MM.1S (cell line): ENCODE results near the gene SUMF2.

Source experiments
- CTCF ChIP-seq: fragments of 300-600 bp; sonication (generic); IDR thresholded peaks from 2 replicates; pipeline ENCODE4 v1.5.1; 2016; ENCODE audit warnings: antibody characterized with exemption, low read length, mixed read lengths
- EZH2phosphoT487 ChIP-seq: fragments of 300-600 bp; sonication (generic); IDR thresholded peaks from 2 replicates; pipeline ENCODE4 v1.6.1; 2018; ENCODE audit warnings: antibody characterized with exemption, low read length

GRCh38 chr7:56074371-56074791, 10.3 kb downstream of the SUMF2 start:
- TF ChIP-seq CTCF, result peak; percentile 90
- no peak for TF ChIP-seq EZH2phosphoT487
